GM19455 (cell line): ENCODE measurements around the gene S100A4.
"Not testable (repeated sequence)": the region's sequence is repeated elsewhere in the genome, so short reads cannot be mapped to it uniquely, and the experiment has no call there.

ENCODE experiments used
- ATAC-seq: cut with Tn5 transposase; IDR thresholded peaks from one replicate; pipeline ENCODE4 v1.9.1; 2021; ENCODE audit not compliant: unreplicated experiment

Gene S100A4

GRCh38 chr1:153545067-153546055 lies at the start of gene S100A4:
TSS of gene S100A4 (minus strand) at chr1:153545806. CDS start at chr1:153544794, 1,012 bp downstream.
- ATAC-seq, result no peak

- no peak for ATAC-seq
These were observed 47.1 kb upstream of the S100A4 start for GRCh38 chr1:153592748-153593147.

- ATAC-seq, result no peak
These were observed 42.9 kb upstream of the S100A4 start for GRCh38 chr1:153588482-153588881.

GRCh38 chr1:153588033-153588432 lies 42.4 kb upstream of the S100A4 start:
- ATAC-seq, result not testable (repeated sequence)

GRCh38 chr1:153587314-153587713 lies 41.7 kb upstream of the S100A4 start:
- no peak for ATAC-seq

GRCh38 chr1:153586347-153586746 lies 40.7 kb upstream of the S100A4 start:
- no peak for ATAC-seq

- no peak for ATAC-seq
These were observed 39.4 kb upstream of the S100A4 start for GRCh38 chr1:153585006-153585405.

- no peak for ATAC-seq
These were observed 38.4 kb upstream of the S100A4 start for GRCh38 chr1:153583976-153584375.

- ATAC-seq, result not testable (repeated sequence)
These were observed 37.9 kb upstream of the S100A4 start for GRCh38 chr1:153583514-153583913.

- ATAC-seq, result not testable (repeated sequence)
These were observed 37.2 kb upstream of the S100A4 start for GRCh38 chr1:153582836-153583235.

GRCh38 chr1:153578936-153579335 lies 33.3 kb upstream of the S100A4 start:
- no peak for ATAC-seq

- no peak for ATAC-seq
These were observed 32.9 kb upstream of the S100A4 start for GRCh38 chr1:153578490-153578889.

GRCh38 chr1:153577624-153578051 lies 32.0 kb upstream of the S100A4 start:
- ATAC-seq, result no peak

- no peak for ATAC-seq
These were observed 31.5 kb upstream of the S100A4 start for GRCh38 chr1:153577138-153577537.

GRCh38 chr1:153575497-153575896 lies 29.9 kb upstream of the S100A4 start:
- not testable (repeated sequence) for ATAC-seq

- ATAC-seq, result not testable (repeated sequence)
These were observed 29.5 kb upstream of the S100A4 start for GRCh38 chr1:153575081-153575491.

GRCh38 chr1:153573351-153573750 lies 27.7 kb upstream of the S100A4 start:
- ATAC-seq, result no peak

- ATAC-seq, result peak; percentile 55
These were observed 27.0 kb upstream of the S100A4 start for GRCh38 chr1:153572569-153573015.

GRCh38 chr1:153571706-153572105 lies 26.1 kb upstream of the S100A4 start:
- no peak for ATAC-seq

- ATAC-seq, result no peak
These were observed 25.3 kb upstream of the S100A4 start for GRCh38 chr1:153570874-153571273.

GRCh38 chr1:153569465-153569864 lies 23.9 kb upstream of the S100A4 start:
- no peak for ATAC-seq

- ATAC-seq, result no peak
These were observed 22.9 kb upstream of the S100A4 start for GRCh38 chr1:153568367-153569099.
